Psoas muscle (tissue), 8 donors: ENCODE results near the gene RSRC2. TPM values are rescaled to one million over a fixed set of nuclear protein-coding genes. Genes with fewer than 3 reads are reported as not detected.

ENCODE experiments used
- ATAC-seq, 4 donors: fragments of 200-7000 bp; cut with Tn5 transposase; one replicate each; pipeline ENCODE4 v1.9.1; 2020; ENCODE audit warnings: moderate library complexity in 3 of 4, mild to moderate bottlenecking in 2 of 4
- DNase-seq, 2 donors: peaks; one replicate each; pipeline ENCODE4 v3.0.0-alpha.2; 2020
- H3K27ac ChIP-seq: fragments of 200-600 bp; one replicate; pipeline ENCODE4 v1.8.0; 2022
- H3K27me3 ChIP-seq, 3 donors: fragments of 200-600 bp in 1 of 3; one replicate each; pipeline versions ENCODE4 v1.6.1 to v1.8.0; 2013 to 2022; ENCODE audit warnings: low read length in 2 of 3, mild to moderate bottlenecking in 2 of 3, moderate library complexity in 1 of 3; ENCODE audit not compliant: insufficient read depth in 3 of 3
- H3K36me3 ChIP-seq, 2 donors: fragments of 200-600 bp in 1 of 2; one replicate each; pipeline versions ENCODE4 v1.6.1 to v1.8.0; 2013 to 2022; ENCODE audit warnings: low read depth in 1 of 2, mild to moderate bottlenecking in 1 of 2, moderate library complexity in 1 of 2; ENCODE audit not compliant: insufficient read depth in 1 of 2
- H3K4me1 ChIP-seq: fragments of 200-600 bp; one replicate; pipeline ENCODE4 v1.8.0; 2022
- H3K4me3 ChIP-seq: fragments of 200-600 bp; one replicate; pipeline ENCODE4 v1.8.0; 2022; ENCODE audit warnings: mild to moderate bottlenecking
- H3K9me3 ChIP-seq: fragments of 200-600 bp; one replicate; pipeline ENCODE4 v1.8.0; 2022
- WGBS, 3 donors: extraction: QIAGEN DNeasy Blood & Tissue Kit; methylation state at CpG; one replicate each; pipeline versions ENCODE4 v1.1.6 to v1.1.7; 2013; 5-methylcytosine and 5-hydroxymethylcytosine counted together
- intact Hi-C, 2 donors: fragments of 100-400 bp; cut with DNase I; formaldehyde crosslinking; loops; one replicate each; pipeline versions ENCODE4 v1.11.0 to v1.14.2; 2022
- polyA plus RNA-seq, 3 donors: library from polyadenylated mRNA; stranded (reverse); fragments of 200-250 nt; gene quantifications; one replicate each; pipeline ENCODE4 v1.2.3, GENCODE V29; 2013
- total RNA-seq, 4 donors: library from RNA; stranded (reverse); fragmentation: NEBNext Ultra II Directional in 2 of 4; extraction: Animal tissue kit (Norgen Biotek cat#: 25700) in 2 of 4; gene quantifications; one replicate each; pipeline versions ENCODE4 v1.2.1 to v1.2.4, GENCODE V29; 2021 to 2023
- TF ChIP-seq, protein P1 (sequence below): fragments of 200-600 bp; IDR thresholded peaks from one replicate; pipeline ENCODE4 v1.8.0; 2022; ENCODE audit warnings: antibody characterized with exemption
- donor health status: healthy with polysubstance abuse.
- donor health status: DM: no; HTN: no; CAD: no; lungs with moderate emphysema.
- donor health status: Bipolar disorder and iron deficiency.
- donor health status: healthy.
- donor health status: DM: yes; HTN: yes; CAD: no.
- donor health status: DM: no; HTN: no; CAD: no.
- donor health status: DM: no; HTN: no; CAD: no.
- donor health status: DM: yes; HTN: yes; CAD: no.

RSRC2 gene
- total and polyA plus RNA-seq, 7 donors = 44.0 to 83.4 (median 54.2) TPM

DNA sequence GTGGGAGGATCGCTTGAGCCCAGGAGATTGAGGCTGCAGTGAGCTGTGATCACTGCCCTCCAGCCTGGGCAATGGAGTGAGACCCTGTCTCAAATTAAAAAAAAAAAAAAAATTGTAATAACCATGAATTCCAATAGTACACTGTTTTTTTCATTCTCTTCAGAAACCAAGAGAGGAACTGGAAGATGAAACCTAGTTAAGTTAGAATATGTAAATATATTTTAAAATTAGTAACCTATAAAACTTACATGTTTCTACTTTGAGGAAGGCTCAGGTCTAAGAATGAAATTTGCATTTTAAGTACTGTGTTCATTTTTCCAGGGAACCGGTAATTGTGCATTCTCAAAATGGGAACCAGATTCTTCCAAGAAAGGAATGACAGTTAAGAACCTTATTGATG is 19.1 kb upstream of the RSRC2 start:
- no peak overlapping the region for H3K27ac ChIP-seq
- ATAC-seq = no peak
- H3K9me3 ChIP-seq = no peaks in the 10 kb centered on the region
- peaks cover 0 to 22% of the 10 kb centered on the region in 2 donors for H3K36me3 ChIP-seq
- DNase-seq = no peak
- no peaks in the 10 kb centered on the region for H3K27me3 ChIP-seq
- TF ChIP-seq, protein P1, sequence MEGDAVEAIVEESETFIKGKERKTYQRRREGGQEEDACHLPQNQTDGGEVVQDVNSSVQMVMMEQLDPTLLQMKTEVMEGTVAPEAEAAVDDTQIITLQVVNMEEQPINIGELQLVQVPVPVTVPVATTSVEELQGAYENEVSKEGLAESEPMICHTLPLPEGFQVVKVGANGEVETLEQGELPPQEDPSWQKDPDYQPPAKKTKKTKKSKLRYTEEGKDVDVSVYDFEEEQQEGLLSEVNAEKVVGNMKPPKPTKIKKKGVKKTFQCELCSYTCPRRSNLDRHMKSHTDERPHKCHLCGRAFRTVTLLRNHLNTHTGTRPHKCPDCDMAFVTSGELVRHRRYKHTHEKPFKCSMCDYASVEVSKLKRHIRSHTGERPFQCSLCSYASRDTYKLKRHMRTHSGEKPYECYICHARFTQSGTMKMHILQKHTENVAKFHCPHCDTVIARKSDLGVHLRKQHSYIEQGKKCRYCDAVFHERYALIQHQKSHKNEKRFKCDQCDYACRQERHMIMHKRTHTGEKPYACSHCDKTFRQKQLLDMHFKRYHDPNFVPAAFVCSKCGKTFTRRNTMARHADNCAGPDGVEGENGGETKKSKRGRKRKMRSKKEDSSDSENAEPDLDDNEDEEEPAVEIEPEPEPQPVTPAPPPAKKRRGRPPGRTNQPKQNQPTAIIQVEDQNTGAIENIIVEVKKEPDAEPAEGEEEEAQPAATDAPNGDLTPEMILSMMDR = no peak
- no peaks in the 10 kb centered on the region for H3K4me1 ChIP-seq
- no peak overlapping the region for H3K4me3 ChIP-seq
- 97 to 99% (median 98%) methylated on average over 2 of the region's 2 CpGs for WGBS, 3 donors
- intact Hi-C loops = no loop called here

DNA sequence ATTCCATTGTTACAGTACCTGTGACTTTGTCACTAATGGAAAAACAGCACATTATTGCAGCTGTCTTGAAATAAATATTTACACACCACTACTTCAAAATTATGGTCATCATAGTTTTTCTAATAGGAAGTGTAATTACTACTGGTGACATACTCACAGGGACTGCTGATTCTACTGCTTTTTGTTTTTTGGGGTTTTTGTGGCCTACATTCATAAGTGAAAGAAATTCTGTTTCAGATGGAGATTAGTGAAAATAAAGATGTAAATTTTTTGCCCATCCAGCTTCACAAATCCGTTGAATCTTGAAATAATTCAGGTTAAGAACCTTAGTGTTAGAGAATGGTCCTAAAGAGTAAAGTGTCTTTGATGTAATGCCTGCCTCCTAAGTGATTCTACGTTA is 17.8 kb upstream of the RSRC2 start:
- H3K9me3 ChIP-seq = no peaks in the 10 kb centered on the region
- no peak for ATAC-seq
- intact Hi-C loops = no loop called here
- no peak overlapping the region for H3K27ac ChIP-seq
- H3K4me3 ChIP-seq = no peak overlapping the region
- H3K27me3 ChIP-seq = no peaks in the 10 kb centered on the region
- DNase-seq = no peak
- TF ChIP-seq, protein P1 = no peak
- peaks cover 0 to 22% of the 10 kb centered on the region in 2 donors for H3K36me3 ChIP-seq
- H3K4me1 ChIP-seq = no peaks in the 10 kb centered on the region
- 94 to 100% (median 94%) methylated on average over 2 of the region's 2 CpGs for WGBS, 3 donors

DNA sequence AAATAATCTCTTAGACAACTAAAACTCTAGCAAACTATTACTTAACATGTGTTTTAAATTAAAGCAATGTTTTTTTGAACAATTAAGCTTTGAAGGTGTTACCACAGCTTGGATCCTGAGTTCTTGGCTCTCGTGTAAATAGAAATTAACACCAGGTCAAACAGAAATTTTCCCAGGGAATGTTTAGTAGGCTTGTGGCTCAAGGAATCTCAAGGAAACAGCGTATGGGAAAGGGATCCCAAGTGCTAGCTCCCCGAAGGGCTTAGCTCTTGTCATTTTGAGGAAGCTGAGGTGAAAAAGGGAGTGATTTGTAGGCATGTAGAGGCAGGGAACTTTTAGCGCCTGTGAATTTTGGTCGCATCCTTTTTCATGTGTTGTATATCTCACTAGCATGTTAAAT is 11.8 kb upstream of the RSRC2 start:
- Histone ChIP-seq H3K4me3 (no peak overlapping the region), H3K4me1 (no peaks in the 10 kb centered on the region), H3K27me3 (no peaks in the 10 kb centered on the region), H3K9me3 (no peaks in the 10 kb centered on the region), H3K36me3 (no peaks in the 10 kb centered on the region), H3K27ac (no peak overlapping the region)
- DNase-seq = no peak
- WGBS, 3 donors = 89 to 91% (median 90%) methylated on average over 5 of the region's 5 CpGs
- intact Hi-C loops = no loop called here
- TF ChIP-seq, protein P1 = no peak
- ATAC-seq = no peak

DNA sequence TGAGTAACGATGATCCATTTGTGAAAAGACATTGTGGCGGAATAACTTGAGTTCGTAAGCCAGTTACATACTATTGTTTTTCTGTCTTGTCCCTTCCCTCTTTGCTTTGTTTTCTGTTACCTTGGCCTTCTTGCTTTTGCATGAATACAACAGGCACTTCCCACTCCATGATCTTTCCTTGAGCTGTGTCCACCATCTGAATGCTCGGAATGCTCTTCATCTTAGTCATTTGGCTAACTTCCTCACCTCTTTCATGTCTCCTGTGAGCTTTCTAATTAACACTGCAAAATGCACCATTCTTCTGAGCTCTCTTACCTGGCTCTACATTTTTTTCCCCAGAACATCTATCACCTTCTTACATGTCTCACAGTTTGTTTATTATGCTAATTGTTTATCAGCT is 10.3 kb upstream of the RSRC2 start:
- ATAC-seq (no peak), DNase-seq (no peak)
- WGBS, 3 donors = 96 to 97% (median 97%) methylated on average over 4 of the region's 4 CpGs
- Histone ChIP-seq H3K27ac (no peak overlapping the region), H3K27me3 (no peaks in the 10 kb centered on the region), H3K4me3 (no peak overlapping the region), H3K4me1 (no peaks in the 10 kb centered on the region), H3K9me3 (no peaks in the 10 kb centered on the region), H3K36me3 (no peaks in the 10 kb centered on the region)
- intact Hi-C loops = no loop called here
- TF ChIP-seq, protein P1 = no peak

DNA sequence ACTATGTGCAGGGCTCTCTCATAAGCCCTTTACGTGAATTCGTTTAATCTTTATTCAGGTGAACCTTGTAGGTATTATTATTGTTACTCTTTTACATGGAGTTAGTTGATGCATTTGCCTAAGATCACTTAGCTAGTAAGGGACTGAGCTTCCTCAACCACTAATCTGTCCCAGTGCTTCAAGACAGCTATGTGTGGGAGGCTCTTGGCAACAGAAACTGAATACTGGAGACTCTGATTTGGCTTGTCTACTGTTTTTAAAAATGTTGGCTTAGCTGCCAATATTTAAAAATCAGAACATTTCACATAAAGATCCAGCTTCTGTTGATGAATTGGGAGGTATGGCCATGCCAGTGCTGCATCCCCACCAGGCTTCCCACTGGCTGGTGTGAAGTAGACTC is 7.1 kb upstream of the RSRC2 start:
- DNase-seq (no peak), ATAC-seq (no peak)
- Histone ChIP-seq H3K4me3 (no peak overlapping the region), H3K27ac (no peak overlapping the region), H3K4me1 (no peaks in the 10 kb centered on the region), H3K9me3 (no peaks in the 10 kb centered on the region), H3K27me3 (no peaks in the 10 kb centered on the region), H3K36me3 (no peaks in the 10 kb centered on the region)
- TF ChIP-seq, protein P1 = no peak
- 93 to 100% (median 94%) methylated on average over 2 of the region's 2 CpGs for whole genome bisulfite sequencing, 3 donors
- intact Hi-C loops = no loop called here
